ENCODE results near the gene PDS5B.

GRCh38 chr13:32728327-32728726 is 142.1 kb downstream of the PDS5B start:
- no peak for TF ChIP-seq CTCF (IDR thresholded peaks at IDR 0.05; ENCODE audit: low read depth, low read length, missing input control)
- no peak for TF ChIP-seq JUND (IDR thresholded peaks at IDR 0.05)
- no peak for TF ChIP-seq RAD21 (IDR thresholded peaks at IDR 0.05)
- TF ChIP-seq TAF1 (conservative IDR thresholded peaks at IDR 0.05) = no peak
- TF ChIP-seq GABPA (IDR thresholded peaks at IDR 0.05 in 1 of 2, conservative IDR thresholded peaks at IDR 0.05 in 1 of 2) = no peak
- TF ChIP-seq ZBTB33 (IDR thresholded peaks at IDR 0.05) = no peak
- TF ChIP-seq HNF4A (conservative IDR thresholded peaks at IDR 0.05) = no peak
- no peak for TF ChIP-seq REST (IDR thresholded peaks at IDR 0.05)
- no peak for TF ChIP-seq ATF3 (IDR thresholded peaks at IDR 0.05)
- no peak for TF ChIP-seq HNF4G (IDR thresholded peaks at IDR 0.05)
- no peak for TF ChIP-seq SP1 (IDR thresholded peaks at IDR 0.05)
- no peak for TF ChIP-seq YY1 (IDR thresholded peaks at IDR 0.05)
- no peak for TF ChIP-seq EGR1 (IDR thresholded peaks at IDR 0.05; ENCODE audit: low read depth in 2 of 2)

All from liver (tissue), 3 donors.